HG02870 (cell line): ENCODE data around the gene PRKAG2.

ENCODE experiments used
- ATAC-seq: cut with Tn5 transposase; IDR thresholded peaks from one replicate; pipeline ENCODE4 v1.9.1; 2021; ENCODE audit warnings: mild to moderate bottlenecking, moderate library complexity; ENCODE audit not compliant: unreplicated experiment

Gene PRKAG2

DNA sequence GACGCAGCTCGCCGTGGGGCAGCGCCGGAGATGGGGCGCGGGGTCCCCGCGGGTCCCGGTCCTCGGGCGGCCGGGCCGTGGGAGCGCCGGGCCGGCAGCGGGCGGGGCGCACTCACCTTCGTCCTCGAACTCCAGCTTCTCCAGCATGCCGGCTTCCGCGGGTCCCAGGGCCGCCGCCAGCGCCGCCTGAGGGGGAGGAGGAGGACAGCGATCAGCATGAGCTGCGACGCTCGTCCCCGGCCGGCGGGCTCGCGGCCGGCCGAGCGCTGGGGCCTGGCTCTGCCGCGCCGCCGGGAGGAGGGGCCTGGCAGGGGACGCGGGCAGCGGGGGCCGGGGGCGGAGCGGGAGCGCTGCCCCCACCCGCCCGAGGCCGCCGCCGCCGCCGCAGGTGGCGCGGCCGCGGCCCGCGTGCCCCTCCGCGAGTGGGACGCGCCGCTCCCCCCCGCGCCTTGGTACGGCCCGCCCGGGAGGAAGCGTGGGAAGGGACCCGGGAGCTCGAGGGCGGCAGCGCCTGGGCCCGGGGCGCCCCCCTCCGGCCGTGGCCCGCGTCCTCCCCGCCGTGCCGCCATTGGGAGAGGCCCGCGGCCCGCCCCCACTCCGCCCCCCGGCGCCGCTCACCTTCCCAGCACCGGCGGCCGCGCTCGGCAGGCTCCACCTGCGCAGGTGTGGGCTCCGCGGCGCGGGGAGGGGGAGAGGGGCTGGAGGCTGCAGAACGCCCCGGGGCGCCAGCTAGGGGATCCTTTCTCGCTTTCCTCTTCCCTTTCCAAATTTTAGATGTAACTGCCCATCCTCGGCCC lies 244.8 kb downstream of the PRKAG2 start:
- ATAC-seq, result peak; percentile 71

DNA sequence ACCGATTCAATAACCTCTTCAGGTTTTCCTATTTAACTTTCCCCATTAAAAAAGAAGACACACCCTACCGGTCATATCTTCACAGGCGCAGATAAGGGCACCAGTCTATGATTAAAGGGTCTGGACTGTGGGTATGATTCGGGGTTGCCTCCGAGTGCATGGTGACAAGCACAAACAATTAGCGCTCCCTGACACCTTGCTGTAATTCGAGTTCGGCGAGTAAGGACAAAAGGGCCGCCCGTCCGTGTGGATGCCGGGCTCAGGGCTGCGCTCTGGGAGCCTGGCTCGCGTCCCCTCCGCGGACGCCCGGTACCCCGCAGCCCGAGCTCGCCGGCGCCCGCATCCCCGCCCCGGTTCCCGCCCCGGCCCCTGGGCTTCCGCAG lies 245.4 kb downstream of the PRKAG2 start:
- peak; percentile 25 for ATAC-seq

DNA sequence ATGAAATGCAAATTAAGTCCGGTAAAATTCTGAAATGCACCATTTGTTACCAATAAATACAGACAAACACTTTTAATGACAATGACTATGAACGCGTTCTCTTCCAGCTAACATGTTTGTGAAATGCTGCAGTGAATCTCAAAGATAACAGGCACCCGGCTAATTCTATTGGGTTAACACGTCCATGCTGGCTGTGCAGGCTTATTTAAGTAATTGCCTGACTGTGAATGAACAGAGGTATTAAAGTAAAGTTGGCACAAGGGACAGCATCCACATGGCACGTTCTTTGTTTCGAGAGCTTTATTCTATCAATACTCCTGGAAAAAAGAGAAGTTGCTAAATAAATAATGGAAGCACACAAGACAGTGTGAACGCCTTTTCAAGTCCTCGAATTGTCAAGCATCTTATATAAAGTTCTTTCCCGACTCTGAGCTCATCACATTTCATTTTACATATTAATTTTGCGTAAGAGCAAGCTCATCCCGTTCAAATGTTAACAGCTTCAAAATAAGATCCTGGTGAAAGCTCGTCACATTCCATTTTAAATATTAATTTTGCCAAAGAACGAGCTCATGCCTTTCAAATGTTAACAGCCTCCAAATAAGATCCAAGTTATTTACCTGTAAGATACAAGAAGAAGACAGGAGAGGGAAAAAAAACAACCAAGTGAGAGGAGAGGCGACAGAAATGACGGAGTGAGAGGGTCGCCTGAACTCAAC lies 245.9 kb downstream of the PRKAG2 start:
- ATAC-seq, result no peak

DNA sequence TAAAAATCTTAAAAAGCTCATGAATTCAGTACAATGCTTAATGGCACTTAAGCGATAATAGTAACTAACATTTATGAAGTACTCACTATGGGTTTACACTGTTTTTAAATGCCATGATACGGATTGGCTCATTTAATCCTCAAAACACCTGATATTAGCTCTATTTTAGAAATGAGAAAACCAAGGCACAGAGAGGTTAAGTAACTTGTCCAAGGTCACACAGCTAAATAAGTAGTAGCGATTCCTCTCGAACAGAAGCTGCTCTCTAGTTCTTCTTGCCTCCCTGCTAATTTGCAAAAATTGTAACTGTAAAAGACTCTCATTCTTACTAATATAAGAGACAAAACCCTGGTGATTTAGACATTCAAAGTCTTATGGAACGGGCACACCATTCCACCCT lies 246.6 kb downstream of the PRKAG2 start:
- no peak for ATAC-seq

DNA sequence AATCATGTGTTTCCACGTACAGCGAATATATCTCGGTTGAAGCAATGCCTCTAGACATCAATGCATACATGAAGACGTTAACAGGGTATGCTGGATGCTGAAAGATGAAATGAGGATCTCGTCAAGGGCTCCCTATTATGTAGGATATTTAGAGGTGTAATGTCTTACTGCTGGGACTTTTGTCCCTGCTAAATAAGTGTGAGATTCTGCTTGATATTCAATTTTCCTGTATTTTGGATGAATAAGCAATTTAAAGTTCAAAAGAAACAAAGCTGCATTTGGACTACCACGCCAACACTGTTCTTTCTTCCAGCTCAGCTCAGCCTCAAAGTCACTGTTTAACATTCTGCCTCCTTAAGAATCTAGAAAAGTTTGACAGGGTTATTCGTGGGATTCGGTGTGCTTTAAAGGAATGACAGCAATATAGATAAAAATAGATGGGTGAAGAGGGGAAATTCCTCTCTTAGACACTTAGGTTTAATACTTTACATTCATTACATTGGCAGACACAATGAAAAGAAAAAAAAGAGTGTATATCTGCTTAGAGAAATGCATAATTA lies 247.1 kb downstream of the PRKAG2 start:
- ATAC-seq, result no peak

DNA sequence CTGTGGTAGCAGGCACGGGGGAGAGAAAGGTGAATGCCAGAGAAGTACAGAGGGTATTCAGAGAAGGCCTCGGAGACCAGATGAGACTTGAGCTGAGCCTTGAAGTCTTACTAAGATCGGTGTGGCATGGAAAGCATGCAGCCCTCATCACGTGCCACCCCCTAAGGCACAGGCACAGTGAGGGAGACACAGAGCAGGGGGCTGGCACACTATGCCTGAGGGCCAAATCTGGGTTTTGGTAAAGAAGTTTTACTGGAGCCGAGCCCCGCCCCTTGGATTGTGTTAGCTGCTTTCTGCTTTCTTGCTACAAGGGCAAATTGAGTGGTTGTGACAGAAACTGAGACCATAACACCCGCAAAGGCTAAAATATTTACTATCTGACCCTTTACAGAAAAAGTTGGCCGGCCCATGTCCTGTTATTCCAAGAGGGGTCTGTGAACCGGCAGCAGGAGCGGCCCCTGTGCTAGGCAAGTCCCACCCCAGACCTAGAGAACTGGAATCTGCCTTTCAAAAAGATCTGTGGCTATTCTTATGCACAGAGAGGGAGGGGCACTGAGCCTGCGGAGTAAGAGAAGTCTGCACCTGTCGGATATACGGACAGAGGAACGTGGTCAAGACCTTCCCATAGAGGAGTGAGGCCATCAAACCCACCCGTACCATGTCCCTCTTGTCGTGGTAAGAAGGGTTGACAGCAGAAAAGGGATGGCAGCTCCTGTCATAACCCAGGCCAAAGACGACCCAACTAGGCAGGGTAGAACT lies 247.9 kb downstream of the PRKAG2 start:
- ATAC-seq, result no peak

DNA sequence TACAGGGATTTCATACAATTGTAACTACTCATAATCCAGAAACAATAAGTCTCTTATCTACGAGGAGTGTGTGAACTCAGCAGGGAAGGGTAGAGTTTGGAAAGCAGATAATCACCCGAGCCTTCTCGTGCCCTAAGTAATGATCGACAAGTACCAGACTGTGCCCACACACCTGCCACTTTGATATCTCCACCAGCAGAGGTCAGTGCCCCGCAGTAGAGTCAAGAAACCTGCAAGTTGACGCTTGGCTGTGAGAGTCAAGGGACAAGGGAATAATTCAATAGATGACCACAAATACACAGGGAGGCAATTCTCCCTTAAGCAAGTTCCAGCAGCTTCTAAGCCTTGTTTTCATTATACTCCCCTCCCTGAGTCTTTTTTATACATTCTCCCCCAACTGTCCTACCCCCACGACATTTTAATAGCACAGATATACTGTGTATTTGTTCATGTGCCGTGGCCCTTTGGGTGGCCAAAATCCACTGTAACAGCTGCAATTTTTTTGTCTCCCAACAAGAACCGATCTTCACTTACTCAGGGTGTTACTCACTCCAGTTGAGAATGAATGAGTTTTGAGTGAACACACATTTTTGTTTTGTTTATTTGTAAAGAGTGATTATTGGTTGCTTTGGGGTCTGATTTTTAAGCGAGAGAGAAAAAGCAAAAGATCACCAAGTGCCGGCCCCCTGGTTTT lies 250.3 kb downstream of the PRKAG2 start:
- ATAC-seq, result no peak

DNA sequence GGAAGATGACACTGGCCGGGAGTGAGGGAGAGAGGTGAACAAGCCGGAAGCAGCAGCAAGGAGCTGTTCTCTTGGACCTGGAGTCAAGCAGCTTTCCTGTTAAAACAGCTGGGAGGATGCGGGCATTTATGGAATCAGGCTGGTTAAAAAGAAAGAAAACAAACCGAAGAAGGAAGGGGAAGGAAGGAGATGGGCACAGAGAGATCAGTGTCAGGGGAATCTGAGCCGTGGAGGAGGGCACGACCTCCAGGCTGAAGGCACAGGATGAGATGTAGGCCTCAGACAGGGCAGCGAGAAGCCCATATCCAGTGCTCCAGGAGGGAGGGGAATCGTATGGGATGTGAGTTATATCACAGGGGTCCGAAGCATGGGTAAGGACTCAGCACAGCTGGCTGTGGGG lies 251.3 kb downstream of the PRKAG2 start:
- ATAC-seq, result no peak

DNA sequence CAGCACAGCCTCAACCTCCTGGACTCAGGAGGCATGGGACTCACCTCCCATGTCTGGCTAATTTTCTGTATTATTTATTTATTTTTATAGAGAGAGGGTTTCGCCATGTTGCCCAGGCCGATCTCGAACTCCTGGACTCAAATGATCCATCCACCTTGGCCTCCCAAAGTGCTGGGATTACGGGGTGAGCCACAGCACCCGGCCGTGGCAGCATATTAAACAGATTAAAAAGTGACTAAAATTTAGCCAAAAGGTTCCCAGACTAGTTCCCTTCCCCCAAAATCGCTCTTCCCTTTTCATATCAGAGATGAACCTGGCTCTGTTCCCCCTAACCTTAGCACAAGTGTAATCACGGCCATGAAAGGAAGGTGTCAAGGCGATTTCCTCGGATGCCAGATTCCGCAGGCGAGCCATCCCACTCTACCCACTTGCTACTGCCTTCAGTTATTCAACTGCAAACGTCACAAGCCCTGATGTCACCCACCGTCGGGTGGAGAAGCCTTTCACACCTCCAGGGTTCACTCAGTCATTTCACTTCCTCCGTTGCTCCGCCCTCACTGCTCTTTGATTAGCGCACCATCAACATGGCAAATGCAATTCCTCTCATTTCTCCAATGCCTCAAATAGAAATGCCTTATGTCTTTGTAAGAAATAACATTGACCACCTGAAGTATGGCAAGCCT lies 252.5 kb downstream of the PRKAG2 start:
- ATAC-seq, result no peak

DNA sequence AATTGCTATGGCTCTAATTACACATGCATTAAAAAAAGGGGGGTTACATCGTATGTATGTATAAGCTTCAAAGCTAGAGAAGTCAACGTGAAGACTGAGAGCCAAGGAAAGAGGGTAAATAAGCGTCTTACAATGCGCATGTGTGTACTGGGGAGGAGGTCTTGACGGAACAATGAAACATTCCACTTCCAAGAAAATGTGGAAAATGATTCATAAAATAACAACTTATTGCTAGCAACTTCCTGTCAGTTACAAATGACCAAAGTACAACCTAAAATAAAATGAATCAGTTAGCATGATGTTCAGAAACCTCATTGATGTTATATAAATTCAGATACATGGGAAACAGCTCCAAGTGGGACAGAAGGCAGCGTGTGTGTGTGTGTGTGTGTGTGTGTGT lies 253.1 kb downstream of the PRKAG2 start:
- no peak for ATAC-seq

DNA sequence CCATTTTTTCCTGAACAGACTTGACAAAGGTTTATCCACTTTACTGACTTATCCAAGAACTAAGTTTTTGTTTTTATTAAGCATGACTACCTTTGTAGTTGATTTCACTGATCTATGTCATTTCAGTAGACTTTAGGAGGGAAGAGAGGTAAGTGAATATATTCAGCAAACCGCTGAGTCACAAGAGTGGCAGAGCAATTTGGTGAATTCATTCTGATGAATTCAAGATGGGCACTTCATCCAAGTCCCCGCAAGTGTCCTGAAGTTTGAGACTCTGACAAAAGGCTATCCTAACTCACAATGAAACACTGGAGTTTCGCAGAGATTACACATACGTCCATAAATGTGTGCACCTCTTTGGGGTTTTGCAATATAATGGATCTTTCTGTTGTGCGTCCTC lies 255.0 kb downstream of the PRKAG2 start:
- ATAC-seq, result no peak

DNA sequence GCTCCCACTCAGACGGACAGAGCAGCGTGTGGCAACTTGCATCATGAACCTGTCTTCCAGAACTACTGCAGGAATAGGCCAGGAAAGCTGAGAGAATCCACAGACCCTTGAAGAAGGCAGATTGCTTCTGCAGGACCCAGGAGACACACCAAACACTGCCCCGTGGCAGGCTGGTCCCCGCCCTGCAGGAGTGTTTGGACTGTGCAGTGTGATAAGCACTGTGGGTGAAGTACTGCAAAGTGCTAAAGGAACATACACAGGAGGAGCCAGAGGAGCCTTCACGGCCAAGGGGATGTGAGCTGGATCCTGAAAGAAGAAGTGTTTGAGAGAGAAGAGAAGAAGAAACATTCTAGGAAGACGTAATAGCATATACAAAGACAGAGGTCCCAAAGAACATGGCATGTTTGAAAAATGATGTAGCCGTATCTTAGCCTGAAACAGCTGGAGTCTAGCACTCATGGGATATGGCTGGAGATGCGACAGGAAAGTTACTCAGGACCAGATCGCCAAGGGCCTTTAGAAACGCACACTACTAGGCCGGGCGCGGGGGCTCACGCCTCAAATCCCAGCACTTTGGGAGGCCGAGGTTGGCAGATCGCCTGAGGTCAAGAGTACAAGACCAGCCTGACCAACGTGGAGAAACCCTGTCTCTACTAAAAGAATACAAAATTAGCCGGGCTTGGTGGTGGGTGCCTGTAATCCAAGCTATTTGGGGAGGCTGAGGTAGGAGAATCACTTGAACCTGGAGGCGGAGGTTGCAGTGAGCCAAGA lies 260.3 kb downstream of the PRKAG2 start:
- ATAC-seq, result no peak

DNA sequence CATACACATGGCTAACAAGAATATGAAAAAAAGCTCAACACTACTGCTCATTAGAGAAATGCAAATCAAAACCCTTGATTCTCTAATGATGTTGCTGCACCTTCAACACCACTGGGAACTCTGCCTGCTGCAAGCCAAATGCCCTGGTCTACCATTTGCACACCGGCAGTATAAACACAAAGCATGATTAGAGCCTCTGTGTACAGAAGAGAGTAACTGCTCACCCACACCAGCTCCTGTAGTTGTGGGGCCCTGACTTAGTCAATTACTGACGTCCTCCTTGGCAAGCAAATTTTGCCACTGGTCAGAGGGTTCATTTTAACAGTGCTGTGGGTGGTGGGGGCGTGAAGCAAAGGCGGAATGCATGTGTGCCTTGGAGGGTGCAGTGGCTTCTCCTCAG lies 261.1 kb downstream of the PRKAG2 start:
- ATAC-seq, result no peak

DNA sequence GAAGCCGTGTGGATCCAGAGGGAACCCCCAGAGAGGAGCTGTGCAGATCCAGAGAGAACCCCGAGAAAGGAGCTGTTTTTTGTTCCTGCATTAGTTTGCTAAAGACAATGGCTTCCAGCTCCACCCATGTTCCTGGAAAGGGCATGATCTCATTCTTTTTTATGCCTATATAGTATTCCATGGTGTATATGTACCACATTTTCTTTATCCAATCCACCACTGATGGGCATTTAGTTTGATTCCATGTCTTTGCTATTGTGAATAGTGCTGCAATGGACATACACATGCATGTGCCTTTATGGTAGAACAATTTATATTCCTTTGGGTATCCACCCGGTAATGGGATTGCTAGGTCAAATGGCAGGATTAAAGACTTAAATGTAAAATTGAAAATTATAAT lies 261.9 kb downstream of the PRKAG2 start:
- no peak for ATAC-seq

DNA sequence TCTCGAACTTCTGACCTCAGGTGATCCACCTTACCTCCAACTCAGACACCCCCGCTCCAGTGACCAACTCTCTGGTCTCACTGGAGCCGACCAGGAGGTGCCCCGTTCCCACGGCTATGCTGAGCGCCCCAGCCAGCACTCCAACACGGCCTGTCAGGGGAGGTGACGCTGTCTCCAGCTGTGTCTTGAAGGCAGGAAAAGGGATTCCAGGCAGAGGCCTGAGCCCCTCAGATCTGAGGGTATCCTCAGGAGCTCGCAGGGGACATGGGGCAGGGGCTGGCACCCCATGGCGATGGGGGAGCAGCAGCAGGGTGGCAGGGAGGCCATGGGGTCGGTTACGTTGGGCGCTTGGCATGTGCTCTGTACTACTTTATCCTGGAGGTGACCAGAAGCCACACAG lies 262.9 kb downstream of the PRKAG2 start:
- ATAC-seq, result no peak

DNA sequence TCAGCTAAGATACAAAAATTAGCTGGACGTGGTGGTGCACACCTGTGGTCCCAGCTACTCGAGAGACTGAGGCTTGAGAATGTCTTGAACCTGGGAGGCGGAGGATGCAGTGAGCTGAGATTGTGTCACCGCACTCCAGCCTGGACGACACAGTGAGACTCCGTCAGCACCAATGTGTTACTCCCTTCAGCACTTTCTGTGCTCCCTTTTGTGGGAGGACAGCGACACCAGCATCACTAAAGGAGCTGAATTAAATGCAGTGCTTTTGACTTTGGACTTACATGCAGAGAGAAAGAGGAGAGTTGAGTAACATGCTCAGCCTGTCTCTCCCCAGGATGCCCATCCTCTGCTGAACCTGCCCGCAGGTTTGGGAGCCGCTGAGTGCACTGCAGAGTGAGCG lies 265.0 kb downstream of the PRKAG2 start:
- ATAC-seq, result no peak

DNA sequence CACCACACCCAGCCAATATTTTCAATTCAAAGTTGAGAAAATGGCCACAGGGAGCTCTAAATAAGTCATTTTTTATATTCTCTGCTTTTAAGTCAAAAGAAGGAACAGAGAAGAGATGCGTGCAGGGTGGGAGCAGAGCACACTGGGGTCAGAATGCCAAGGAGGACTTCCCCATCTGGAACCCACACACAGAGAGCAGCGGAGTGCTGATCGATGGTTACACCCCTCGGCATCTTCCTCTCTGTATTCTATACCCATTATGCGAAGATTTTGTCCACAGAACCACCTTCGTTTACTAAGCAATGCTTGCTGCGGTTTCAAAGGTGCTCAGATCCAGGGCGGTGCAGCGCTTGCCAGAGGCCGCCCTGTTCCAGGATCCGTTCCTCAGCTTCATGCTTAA lies 265.9 kb downstream of the PRKAG2 start:
- ATAC-seq, result no peak

DNA sequence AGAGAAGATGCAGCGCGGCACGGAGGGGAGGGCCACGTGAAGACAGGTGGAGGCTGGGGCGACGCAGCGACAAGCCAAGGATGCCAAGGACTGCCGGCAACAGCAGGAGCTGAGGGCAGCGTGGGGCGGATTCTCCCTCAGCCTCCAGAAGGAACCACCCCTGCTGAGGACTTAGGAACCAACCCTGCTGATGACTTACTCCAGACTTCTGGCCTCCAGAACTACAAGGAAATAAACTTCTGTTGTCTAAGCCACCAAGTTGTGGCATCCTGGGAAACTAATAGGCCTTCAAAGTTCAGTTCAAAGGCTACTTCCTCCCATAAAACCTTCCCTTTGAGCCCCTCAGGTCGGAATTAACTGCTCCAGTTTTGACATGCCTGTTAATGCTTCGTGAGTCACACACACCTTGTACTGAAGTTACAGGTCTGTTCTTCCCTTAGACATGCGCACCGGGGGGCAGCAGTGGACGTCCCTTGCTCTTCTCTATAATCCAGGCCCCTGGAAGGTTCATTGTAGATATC lies 268.8 kb downstream of the PRKAG2 start:
- no peak for ATAC-seq

DNA sequence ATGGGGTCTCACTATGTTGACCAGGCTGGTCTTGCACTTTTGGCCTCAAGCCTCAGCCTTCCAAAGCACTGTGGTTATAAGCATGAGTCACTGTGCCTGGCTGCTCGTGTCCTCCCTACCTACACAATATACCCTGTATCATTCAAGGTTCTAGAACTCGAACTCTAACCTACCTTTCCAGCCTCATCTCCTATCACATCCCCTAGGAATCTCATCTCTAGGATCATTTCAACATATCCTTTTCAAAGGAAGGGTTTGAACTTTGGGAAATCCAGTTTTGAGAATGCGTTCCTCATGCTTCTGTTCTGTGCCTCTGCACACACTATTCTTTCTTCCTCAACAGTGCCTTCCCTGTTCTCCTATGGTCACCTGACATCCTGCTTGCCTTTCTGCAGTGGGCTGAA lies 269.4 kb downstream of the PRKAG2 start:
- ATAC-seq, result no peak
